ENCODE data around the gene BANP. TPM values are rescaled to one million over a fixed set of nuclear protein-coding genes. Genes with fewer than 3 reads are reported as not detected.
"Not testable (repeated sequence)": the region's sequence is repeated elsewhere in the genome, so short reads cannot be mapped to it uniquely, and the experiment has no call there.

The BANP gene
- total RNA-seq, 3 donors from 2014 or later: 25.2 to 29.4 (median 25.9) TPM

DNA sequence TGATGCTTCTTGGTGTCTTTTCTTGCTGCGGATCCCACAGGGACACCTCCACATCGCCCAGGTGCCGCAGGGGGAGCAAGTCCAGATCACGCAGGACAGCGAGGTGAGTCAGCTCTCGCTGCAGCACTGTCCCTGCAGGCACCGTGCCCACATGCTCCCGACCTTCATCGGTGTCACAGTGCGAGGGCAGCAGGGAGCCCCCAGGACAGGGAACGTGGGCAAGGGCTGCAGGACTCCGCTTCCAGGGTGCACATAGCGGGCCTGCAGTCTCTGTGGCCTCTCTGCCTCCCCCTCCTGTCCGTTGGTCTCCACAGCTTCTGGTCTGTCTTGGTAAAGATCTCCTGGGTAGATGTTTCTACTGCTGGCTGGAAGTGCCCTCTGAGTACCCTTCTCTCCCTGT lies 84.1 kb downstream of the BANP start:
- DNase-seq: no peak
- Mint-ChIP-seq H3K4me1 (ENCODE audit: low read depth) (no peaks in the 10 kb centered on the region), H3K4me3 (no peak overlapping the region), H3K27me3 (ENCODE audit: low read depth) (no peaks in the 10 kb centered on the region), H3K9me3 (no peaks in the 10 kb centered on the region), H3K36me3 (ENCODE audit: insufficient read depth) (peaks cover 29% of the 10 kb centered on the region)
- no peak for ATAC-seq

DNA sequence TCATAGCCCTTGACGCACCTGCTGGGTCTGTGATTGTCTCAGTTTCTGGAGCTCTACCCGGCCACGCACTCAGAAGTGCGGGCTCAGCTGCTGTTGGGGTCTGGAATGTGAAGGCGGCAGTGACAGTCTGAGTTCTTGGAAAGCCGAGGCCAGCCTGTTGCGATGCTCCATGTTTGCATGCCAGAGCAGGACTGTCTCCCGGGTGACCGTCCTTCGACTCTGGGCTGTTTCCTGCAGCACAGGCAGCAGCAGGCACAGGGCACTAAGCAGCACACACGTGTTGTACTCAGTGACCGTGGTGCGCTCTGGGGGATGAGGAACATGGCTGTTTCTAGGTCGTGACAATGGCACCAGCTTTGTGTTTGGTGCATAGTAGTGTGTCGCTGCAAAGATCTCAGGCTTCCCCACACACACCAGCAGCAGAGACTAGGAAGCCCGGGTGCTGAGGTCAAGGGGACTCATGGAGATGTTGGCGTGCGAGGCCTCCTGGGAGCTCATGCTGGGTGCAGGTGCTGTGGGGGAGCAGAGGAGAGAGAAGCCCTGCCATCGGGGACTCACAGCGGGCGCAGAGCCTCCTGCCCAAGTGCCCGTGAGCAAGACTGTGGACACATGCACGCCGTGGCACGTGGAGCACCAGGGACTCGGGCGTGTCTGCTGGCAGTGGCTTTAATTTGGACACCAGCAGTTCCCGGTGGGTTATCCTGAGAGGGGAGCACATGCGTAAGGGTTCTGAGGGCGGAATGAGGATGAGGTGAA lies 84.8 kb downstream of the BANP start:
- not testable (repeated sequence) for H3K9me3 Mint-ChIP-seq; H3K4me3 Mint-ChIP-seq; DNase-seq; H3K27me3 Mint-ChIP-seq (ENCODE audit: low read depth); H3K4me1 Mint-ChIP-seq (ENCODE audit: low read depth); ATAC-seq
- H3K36me3 Mint-ChIP-seq (ENCODE audit: insufficient read depth): peaks cover 29% of the 10 kb centered on the region

DNA sequence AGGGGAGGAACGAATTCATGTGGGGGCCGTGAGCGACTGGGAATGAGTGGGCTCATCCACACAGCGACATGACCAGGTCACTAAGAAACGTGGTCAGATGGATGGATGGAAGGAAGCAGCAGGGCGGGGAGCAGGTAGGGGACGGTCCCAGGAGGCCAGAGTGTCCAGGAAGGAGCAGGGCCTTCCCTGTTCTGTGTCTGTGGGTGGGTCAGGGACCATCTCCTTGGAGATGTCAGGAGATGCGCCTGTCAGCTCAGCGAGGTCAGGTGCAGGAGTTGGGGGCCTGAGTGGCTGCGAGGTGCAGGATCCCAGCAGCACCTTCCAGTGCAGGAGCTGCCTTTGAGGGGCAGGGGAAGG lies 85.4 kb downstream of the BANP start:
- H3K9me3 Mint-ChIP-seq; H3K4me1 Mint-ChIP-seq (ENCODE audit: low read depth); ATAC-seq; H3K4me3 Mint-ChIP-seq; DNase-seq; H3K27me3 Mint-ChIP-seq (ENCODE audit: low read depth): not testable (repeated sequence)
- H3K36me3 Mint-ChIP-seq (ENCODE audit: insufficient read depth): peaks cover 31% of the 10 kb centered on the region

DNA sequence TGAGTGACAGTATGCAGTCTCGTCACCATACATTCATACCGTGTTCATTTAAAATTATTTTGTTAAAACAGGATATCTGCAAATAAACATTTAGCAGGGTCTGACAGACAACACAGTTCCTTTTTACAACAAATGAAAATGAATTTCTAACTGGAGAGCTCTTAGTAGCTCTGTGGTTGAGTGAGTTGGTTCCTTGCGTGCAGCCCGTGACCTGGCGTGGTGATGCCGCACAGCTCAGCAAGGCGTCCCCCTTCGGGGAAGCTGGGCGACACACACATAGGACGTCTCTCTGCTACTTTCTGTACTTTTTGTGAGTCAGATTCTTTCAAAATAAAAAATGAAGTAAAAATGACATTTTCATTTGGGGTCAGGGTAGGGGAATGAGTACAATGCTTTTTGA lies 86.1 kb downstream of the BANP start:
- not testable (repeated sequence) for H3K27me3 Mint-ChIP-seq (ENCODE audit: low read depth); H3K4me1 Mint-ChIP-seq (ENCODE audit: low read depth); H3K4me3 Mint-ChIP-seq; DNase-seq; H3K9me3 Mint-ChIP-seq; ATAC-seq
- H3K36me3 Mint-ChIP-seq (ENCODE audit: insufficient read depth): peaks cover 33% of the 10 kb centered on the region

DNA sequence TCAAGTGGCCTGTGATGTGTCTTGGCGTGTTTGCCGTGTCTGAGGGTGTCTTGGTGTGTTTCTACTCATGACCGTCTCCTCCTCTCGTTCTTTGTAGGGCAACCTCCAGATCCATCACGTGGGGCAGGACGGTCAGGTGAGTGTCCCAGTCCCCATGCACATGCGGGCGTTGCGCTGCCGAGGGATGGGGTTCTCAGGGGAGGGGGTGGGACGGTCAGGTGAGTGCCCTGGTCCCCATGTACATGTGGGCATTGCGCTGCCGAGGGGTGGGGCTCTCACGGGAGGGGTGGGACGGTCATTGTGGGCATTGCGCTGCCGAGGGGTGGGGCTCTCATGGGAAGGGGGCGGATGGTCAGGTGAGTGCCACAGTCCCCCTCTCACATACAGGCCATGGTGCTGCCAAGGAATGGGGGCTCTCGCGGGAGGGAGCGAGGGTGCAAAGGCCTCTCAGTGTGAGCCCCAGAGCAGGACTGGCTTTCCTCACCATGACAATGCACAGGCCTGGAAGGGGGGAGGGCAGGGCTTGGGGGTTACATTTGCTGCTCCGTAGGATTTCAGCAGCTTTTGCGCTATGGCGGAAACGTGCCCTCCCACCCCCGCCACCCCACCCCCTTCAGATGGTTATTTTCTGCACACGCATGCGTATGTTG lies 86.8 kb downstream of the BANP start:
- ATAC-seq; H3K4me3 Mint-ChIP-seq; DNase-seq; H3K27me3 Mint-ChIP-seq (ENCODE audit: low read depth); H3K4me1 Mint-ChIP-seq (ENCODE audit: low read depth); H3K9me3 Mint-ChIP-seq: not testable (repeated sequence)
- peaks cover 30% of the 10 kb centered on the region for H3K36me3 Mint-ChIP-seq (ENCODE audit: insufficient read depth)

DNA sequence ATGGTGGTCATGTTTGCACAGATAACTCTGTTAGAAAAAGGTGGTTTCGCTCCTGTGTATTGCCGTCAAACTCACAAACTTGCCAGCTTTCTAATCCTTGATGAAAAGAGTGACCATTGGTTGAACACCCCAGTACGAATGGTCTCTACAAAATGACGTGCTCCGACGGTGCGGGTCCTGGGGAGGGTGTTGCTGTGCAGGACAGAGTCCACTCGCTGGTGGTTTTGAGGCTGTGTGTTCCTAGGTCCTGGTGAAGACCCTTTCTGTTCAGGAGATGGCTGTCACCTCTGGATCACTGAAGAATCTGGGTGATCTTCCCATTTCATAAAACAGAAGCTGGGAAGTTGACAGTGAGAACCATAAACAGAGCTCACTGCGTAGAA lies 87.3 kb downstream of the BANP start:
- not testable (repeated sequence) for H3K9me3 Mint-ChIP-seq; H3K4me1 Mint-ChIP-seq (ENCODE audit: low read depth); H3K4me3 Mint-ChIP-seq

GRCh38 chr16:88039591-88039990 lies 88.4 kb downstream of the BANP start:
- Mint-ChIP-seq H3K4me1 (ENCODE audit: low read depth) (peaks cover 4% of the 10 kb centered on the region), H3K4me3 (no peak overlapping the region), H3K9me3 (no peaks in the 10 kb centered on the region), H3K36me3 (ENCODE audit: insufficient read depth) (peaks cover 28% of the 10 kb centered on the region), H3K27me3 (ENCODE audit: low read depth) (no peaks in the 10 kb centered on the region)
- DNase-seq (no peak), ATAC-seq (no peak)

More for the DNA sequence above, 87.3 kb downstream of the BANP start:
- peaks cover 30% of the 10 kb centered on the region for H3K36me3 Mint-ChIP-seq (ENCODE audit: insufficient read depth)
- ATAC-seq; H3K27me3 Mint-ChIP-seq (ENCODE audit: low read depth); DNase-seq: not testable (repeated sequence)

GRCh38 chr16:88040196-88040876 lies 89.1 kb downstream of the BANP start:
- not testable (repeated sequence) for H3K27me3 Mint-ChIP-seq (ENCODE audit: low read depth); ATAC-seq; DNase-seq; H3K4me1 Mint-ChIP-seq (ENCODE audit: low read depth); H3K9me3 Mint-ChIP-seq; H3K4me3 Mint-ChIP-seq
- peaks cover 22% of the 10 kb centered on the region for H3K36me3 Mint-ChIP-seq (ENCODE audit: insufficient read depth)

DNA sequence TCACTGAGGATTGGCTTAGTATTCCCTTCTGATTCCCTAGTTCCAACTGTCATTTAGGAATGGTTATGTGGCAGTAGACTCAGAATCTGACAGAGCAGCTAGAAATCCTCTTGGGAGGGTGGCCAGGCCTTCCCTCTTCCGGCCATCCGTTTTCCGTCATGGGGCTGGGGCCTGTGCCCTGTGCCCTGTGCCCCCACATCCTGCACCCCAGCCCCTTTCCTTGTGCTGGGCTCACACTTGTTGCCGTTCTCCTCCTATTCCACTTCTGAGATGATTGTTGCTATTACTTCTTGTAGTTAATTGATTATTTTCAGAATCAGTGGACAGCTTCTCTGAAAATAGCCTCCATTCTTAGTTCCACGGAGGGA lies 89.6 kb downstream of the BANP start:
- H3K4me3 Mint-ChIP-seq; H3K27me3 Mint-ChIP-seq (ENCODE audit: low read depth); ATAC-seq; H3K9me3 Mint-ChIP-seq; DNase-seq; H3K4me1 Mint-ChIP-seq (ENCODE audit: low read depth): not testable (repeated sequence)
- H3K36me3 Mint-ChIP-seq (ENCODE audit: insufficient read depth): peaks cover 18% of the 10 kb centered on the region

GRCh38 chr16:88041506-88041905 lies 90.3 kb downstream of the BANP start:
- not testable (repeated sequence) for H3K4me1 Mint-ChIP-seq (ENCODE audit: low read depth); H3K4me3 Mint-ChIP-seq; ATAC-seq; H3K27me3 Mint-ChIP-seq (ENCODE audit: low read depth); H3K9me3 Mint-ChIP-seq; DNase-seq
- H3K36me3 Mint-ChIP-seq (ENCODE audit: insufficient read depth): peaks cover 14% of the 10 kb centered on the region

DNA sequence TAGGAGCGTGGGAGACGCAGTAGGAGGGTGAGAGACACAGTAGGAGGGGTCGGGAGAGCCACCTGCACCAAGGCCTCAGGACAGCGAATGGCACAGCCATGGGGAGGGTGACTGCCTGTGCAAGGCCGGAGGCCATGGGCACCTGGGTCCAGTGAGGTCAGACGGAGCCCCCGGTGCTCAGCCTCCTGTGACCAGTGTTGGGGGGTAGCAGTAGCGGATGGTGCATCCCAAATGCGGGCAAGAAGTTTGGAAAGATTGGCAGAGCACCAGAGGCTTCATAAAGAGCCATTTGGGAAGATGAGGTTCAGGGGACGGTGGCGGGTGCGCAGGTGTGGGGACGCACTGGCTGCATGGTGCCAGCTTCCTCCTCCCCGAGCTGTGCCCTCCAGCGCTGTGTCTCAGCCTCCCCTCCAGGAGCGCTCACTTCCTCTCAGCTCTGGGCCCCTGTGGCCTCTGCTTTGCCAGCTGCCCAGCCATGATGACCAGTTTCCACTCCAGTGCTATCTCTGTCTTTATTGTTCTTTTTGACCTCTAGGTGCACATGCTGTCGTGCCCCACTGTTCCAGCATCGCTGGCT lies 90.8 kb downstream of the BANP start:
- not testable (repeated sequence) for H3K4me1 Mint-ChIP-seq (ENCODE audit: low read depth); H3K9me3 Mint-ChIP-seq; ATAC-seq; H3K4me3 Mint-ChIP-seq; DNase-seq; H3K27me3 Mint-ChIP-seq (ENCODE audit: low read depth)
- peaks cover 12% of the 10 kb centered on the region for H3K36me3 Mint-ChIP-seq (ENCODE audit: insufficient read depth)

DNA sequence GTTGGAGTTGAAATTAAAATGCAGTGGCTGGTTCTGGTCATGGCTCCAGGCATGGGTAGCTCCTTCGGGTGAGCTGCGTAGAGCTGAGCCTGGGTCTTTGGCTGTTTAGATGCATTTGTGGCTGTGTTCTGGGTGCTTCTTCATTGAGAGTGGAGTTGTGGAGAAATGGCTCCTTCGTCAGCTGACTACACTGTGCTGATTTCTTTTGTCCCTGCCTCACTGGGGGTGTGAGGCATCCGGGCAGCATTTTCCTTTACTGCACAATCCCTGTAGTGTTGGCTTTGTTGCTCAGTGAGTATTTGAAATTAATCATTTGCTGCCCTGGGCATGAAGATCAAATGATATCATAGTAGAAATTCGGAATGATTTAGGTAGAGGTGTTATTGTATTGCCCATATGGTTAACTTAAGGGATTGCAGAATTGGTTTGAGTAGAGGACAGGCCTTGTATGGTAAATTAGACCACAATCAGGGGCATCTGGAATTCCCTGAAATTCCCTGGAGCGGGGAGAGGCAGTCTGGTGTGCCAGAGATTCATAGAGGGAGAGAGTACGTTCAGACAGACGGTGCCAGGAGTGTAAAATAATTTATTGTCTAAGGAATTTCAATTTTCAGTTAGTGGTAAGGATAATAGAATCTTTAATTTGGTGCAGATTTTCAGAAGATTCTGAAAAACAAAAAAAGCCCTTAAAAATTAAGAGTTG lies 92.1 kb downstream of the BANP start:
- H3K9me3 Mint-ChIP-seq; DNase-seq; H3K27me3 Mint-ChIP-seq (ENCODE audit: low read depth); H3K4me3 Mint-ChIP-seq; ATAC-seq; H3K4me1 Mint-ChIP-seq (ENCODE audit: low read depth): not testable (repeated sequence)
- peaks cover 16% of the 10 kb centered on the region for H3K36me3 Mint-ChIP-seq (ENCODE audit: insufficient read depth)

GRCh38 chr16:88044121-88044581 lies 92.9 kb downstream of the BANP start:
- H3K4me3 Mint-ChIP-seq; DNase-seq; H3K4me1 Mint-ChIP-seq (ENCODE audit: low read depth); ATAC-seq; H3K27me3 Mint-ChIP-seq (ENCODE audit: low read depth); H3K9me3 Mint-ChIP-seq: not testable (repeated sequence)
- peaks cover 21% of the 10 kb centered on the region for H3K36me3 Mint-ChIP-seq (ENCODE audit: insufficient read depth)

GRCh38 chr16:88045361-88045760 lies 94.1 kb downstream of the BANP start:
- DNase-seq; H3K27me3 Mint-ChIP-seq (ENCODE audit: low read depth); H3K4me3 Mint-ChIP-seq; ATAC-seq; H3K4me1 Mint-ChIP-seq (ENCODE audit: low read depth); H3K9me3 Mint-ChIP-seq: not testable (repeated sequence)
- peaks cover 31% of the 10 kb centered on the region for H3K36me3 Mint-ChIP-seq (ENCODE audit: insufficient read depth)

Measured in activated T-cell treated with anti-CD3 and anti-CD28 coated beads, Interleukin-2, amount 50 U/mL, for 4 hours (primary cell).